ENCODE measurements around the gene MVD. TPM values are rescaled to one million over a fixed set of nuclear protein-coding genes. Genes with fewer than 3 reads are reported as not detected.

The MVD gene
- polyA plus RNA-seq, 3 donors: 9.0 to 17.9 (median 12.2) TPM

GRCh38 chr16:88705801-88706228 lies 42.9 kb upstream of the MVD start:
- Mint-ChIP-seq H3K27me3 (ENCODE audit: low read depth in 3 of 3) (peaks cover 0 to 4% (median 3%) of the 10 kb centered on the region in 3 donors), H3K4me1 (peaks cover 49% of the 10 kb centered on the region), H3K27ac (peak overlapping the region; percentile 90 to 99 (median 98)), H3K36me3 (peaks cover 15 to 34% of the 10 kb centered on the region in 2 donors), H3K9me3 (peaks cover 0 to 2% (median 0%) of the 10 kb centered on the region in 7 donors), H3K4me3 (peak overlapping the region; percentile 99)
- H2AFZ ChIP-seq (ENCODE audit: insufficient read depth, low read depth, low read length, poor library complexity, severe bottlenecking): no peak overlapping the region
- H3K36me3 ChIP-seq (replicated peaks in 1 of 2; ENCODE audit: control insufficient read depth in 1 of 2, insufficient read depth in 2 of 2, low read length in 2 of 2): peaks cover 0 to 4% of the 10 kb centered on the region in 2 donors
- peak overlapping the region; percentile 79 for H3K9ac ChIP-seq (ENCODE audit: insufficient read depth, low read length, poor library complexity, severe bottlenecking)
- no peak for TF ChIP-seq CTCF (IDR thresholded peaks at IDR 0.05)
- no peak for DNase-seq
- H3K27ac ChIP-seq (ENCODE audit: low read depth in 1 of 2, low read length in 2 of 2): peak overlapping the region; percentile 84 to 88
- peaks cover 61% of the 10 kb centered on the region for H3K79me2 ChIP-seq (ENCODE audit: insufficient read depth, low read length)
- intact Hi-C loops (cut with micrococcal nuclease): loop anchor here (2.0 to 10.0 kb wide), 3 partner anchors 135 to 751 kb away; partner anchors contain the start of genes BANP (in 1 of the 2) and ZC3H18 (in 1 of the 2)
- H3K9me3 ChIP-seq (replicated peaks in 1 of 2; ENCODE audit: control insufficient read depth in 1 of 2, insufficient read depth in 1 of 2, low read length in 2 of 2): no peaks in the 10 kb centered on the region
- peak overlapping the region; percentile 83 for H3K4me2 ChIP-seq (replicated peaks; ENCODE audit: extremely low read depth, low read length, poor library complexity, severe bottlenecking)
- WGBS (ENCODE audit: insufficient coverage): under 1% methylated on average over 57 of the region's 57 CpGs
- H3K4me1 ChIP-seq (ENCODE audit: control insufficient read depth in 1 of 2, insufficient read depth in 2 of 2, low read length in 2 of 2): peaks cover 53 to 62% of the 10 kb centered on the region in 2 donors
- H4K20me1 ChIP-seq (ENCODE audit: insufficient read depth, low read length): peaks cover 12% of the 10 kb centered on the region
- H3K27me3 ChIP-seq (ENCODE audit: control insufficient read depth in 2 of 2, insufficient read depth in 2 of 2, low read length in 2 of 2): no peaks in the 10 kb centered on the region
- peak overlapping the region; percentile 78 to 96 (median 93) for H3K4me3 ChIP-seq (replicated peaks in 1 of 3; ENCODE audit: low read depth in 2 of 3, low read length in 3 of 3)

GRCh38 chr16:88705076-88705684 lies 42.3 kb upstream of the MVD start:
- H3K9me3 Mint-ChIP-seq: peaks cover 0 to 2% (median 0%) of the 10 kb centered on the region in 7 donors
- peaks cover 18 to 35% of the 10 kb centered on the region in 2 donors for H3K36me3 Mint-ChIP-seq
- peaks cover 18% of the 10 kb centered on the region for H4K20me1 ChIP-seq (ENCODE audit: insufficient read depth, low read length)
- intact Hi-C loops (cut with micrococcal nuclease): loop anchor here (2.0 to 10.0 kb wide), 3 partner anchors 134 to 750 kb away; partner anchors contain the start of genes BANP (in 1 of the 2) and ZC3H18 (in 1 of the 2)
- peaks cover 4 to 6% of the 10 kb centered on the region in 2 donors for H3K36me3 ChIP-seq (replicated peaks in 1 of 2; ENCODE audit: control insufficient read depth in 1 of 2, insufficient read depth in 2 of 2, low read length in 2 of 2)
- no peaks in the 10 kb centered on the region for H3K9me3 ChIP-seq (replicated peaks in 1 of 2; ENCODE audit: control insufficient read depth in 1 of 2, insufficient read depth in 1 of 2, low read length in 2 of 2)
- peak overlapping the region; percentile 83 for H3K4me2 ChIP-seq (replicated peaks; ENCODE audit: extremely low read depth, low read length, poor library complexity, severe bottlenecking)
- peak overlapping the region; percentile 99 for H3K4me3 Mint-ChIP-seq
- WGBS (ENCODE audit: insufficient coverage): 11% methylated on average over 9 of the region's 9 CpGs
- H3K79me2 ChIP-seq (ENCODE audit: insufficient read depth, low read length): peaks cover 67% of the 10 kb centered on the region
- H3K27me3 Mint-ChIP-seq (ENCODE audit: low read depth in 3 of 3): peaks cover 0 to 4% (median 3%) of the 10 kb centered on the region in 3 donors
- H3K4me1 Mint-ChIP-seq: peaks cover 55% of the 10 kb centered on the region
- peak; percentile 60 to 82 (median 75) for DNase-seq
- no peaks in the 10 kb centered on the region for H3K27me3 ChIP-seq (ENCODE audit: control insufficient read depth in 2 of 2, insufficient read depth in 2 of 2, low read length in 2 of 2)
- H2AFZ ChIP-seq (ENCODE audit: insufficient read depth, low read depth, low read length, poor library complexity, severe bottlenecking): no peak overlapping the region
- H3K27ac Mint-ChIP-seq: peak overlapping the region; percentile 90 to 99 (median 98)
- peak overlapping the region; percentile 84 to 88 for H3K27ac ChIP-seq (ENCODE audit: low read depth in 1 of 2, low read length in 2 of 2)
- peak overlapping the region; percentile 78 to 96 (median 93) for H3K4me3 ChIP-seq (replicated peaks in 1 of 3; ENCODE audit: low read depth in 2 of 3, low read length in 3 of 3)
- TF ChIP-seq CTCF (IDR thresholded peaks at IDR 0.05): no peak
- peaks cover 60 to 68% of the 10 kb centered on the region in 2 donors for H3K4me1 ChIP-seq (ENCODE audit: control insufficient read depth in 1 of 2, insufficient read depth in 2 of 2, low read length in 2 of 2)
- H3K9ac ChIP-seq (ENCODE audit: insufficient read depth, low read length, poor library complexity, severe bottlenecking): peak overlapping the region; percentile 79

Measured in CD14-positive monocyte (primary cell).